CD1c-positive myeloid dendritic cell (primary cell): ENCODE data around the gene RBM14.
"Not testable (repeated sequence)": the region's sequence is repeated elsewhere in the genome, so short reads cannot be mapped to it uniquely, and the experiment has no call there.

ENCODE experiments used
- DNase-seq: peaks from one replicate; pipeline ENCODE4 v3.0.0-alpha.2; 2016; ENCODE audit errors: extremely low spot score

The RBM14 gene, protein sequence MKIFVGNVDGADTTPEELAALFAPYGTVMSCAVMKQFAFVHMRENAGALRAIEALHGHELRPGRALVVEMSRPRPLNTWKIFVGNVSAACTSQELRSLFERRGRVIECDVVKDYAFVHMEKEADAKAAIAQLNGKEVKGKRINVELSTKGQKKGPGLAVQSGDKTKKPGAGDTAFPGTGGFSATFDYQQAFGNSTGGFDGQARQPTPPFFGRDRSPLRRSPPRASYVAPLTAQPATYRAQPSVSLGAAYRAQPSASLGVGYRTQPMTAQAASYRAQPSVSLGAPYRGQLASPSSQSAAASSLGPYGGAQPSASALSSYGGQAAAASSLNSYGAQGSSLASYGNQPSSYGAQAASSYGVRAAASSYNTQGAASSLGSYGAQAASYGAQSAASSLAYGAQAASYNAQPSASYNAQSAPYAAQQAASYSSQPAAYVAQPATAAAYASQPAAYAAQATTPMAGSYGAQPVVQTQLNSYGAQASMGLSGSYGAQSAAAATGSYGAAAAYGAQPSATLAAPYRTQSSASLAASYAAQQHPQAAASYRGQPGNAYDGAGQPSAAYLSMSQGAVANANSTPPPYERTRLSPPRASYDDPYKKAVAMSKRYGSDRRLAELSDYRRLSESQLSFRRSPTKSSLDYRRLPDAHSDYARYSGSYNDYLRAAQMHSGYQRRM

GRCh38 chr11:66616379-66617154, at the start of gene RBM14:
Gene RBM14 (plus strand): TSS chr11:66616630. CDS start chr11:66616721, 91 bp downstream.
- peak; percentile 100 for DNase-seq

DNA sequence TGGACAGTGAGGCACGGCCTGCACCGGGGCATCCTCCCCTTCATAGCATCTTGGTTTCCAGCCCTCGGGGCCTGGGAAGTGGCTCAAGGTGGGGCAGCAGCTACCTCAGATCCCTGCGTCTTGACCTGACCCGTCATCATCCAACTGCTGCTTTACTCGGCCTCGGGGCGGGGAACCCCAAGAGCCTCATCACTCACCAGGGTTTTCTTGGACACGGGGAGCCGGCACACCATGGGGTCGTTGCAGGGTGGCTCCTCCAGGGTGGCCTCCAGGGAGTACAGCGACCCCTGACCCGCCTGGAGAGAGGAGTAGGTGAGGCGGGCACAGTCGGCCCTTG, 48.7 kb upstream of the RBM14 start:
- no peak for DNase-seq

DNA sequence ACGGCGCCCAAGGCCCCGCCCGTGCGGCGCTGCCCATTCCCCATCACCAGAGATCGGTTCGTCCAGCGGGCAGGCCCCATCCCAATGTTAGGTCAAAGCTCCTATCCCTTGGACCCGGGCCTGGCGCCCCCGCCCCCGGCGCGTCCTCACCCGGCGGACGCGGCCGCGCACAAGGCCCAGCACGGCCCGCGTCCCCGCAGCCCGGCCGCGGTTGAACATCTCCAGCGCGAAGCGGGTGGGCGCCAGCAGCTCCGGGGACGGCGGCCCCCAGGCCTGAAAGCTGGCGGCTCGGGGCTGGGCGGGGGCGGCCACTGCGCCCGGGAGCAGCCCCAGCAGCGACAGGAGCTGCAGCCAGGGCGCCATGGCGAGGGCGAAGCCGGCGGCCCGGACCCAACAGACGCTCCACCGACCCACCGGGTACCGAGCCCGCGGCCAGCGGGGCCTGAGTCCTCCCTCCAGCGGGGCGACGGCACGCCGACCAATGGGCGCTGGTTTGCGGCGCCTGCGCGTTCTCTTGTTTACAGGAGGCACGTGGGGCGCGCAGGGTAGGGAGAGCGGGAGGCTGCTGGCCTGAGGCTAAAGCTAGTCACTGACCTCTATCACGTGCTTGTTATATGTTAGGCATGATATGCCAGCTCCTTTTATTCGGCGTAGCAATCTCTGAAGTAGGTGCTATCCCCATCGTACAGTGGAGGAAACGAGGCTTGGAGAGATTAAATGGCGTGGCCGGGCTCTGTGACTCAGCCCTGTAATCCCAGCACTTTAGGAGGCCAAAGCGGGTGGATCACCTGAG, 48.1 kb upstream of the RBM14 start, which contains the start of gene CTSF:
Gene CTSF (minus strand): TSS at position 483 of the 793 bp plus-strand sequence. CDS start 120 bp downstream, at position 363.
- DNase-seq = peak; percentile 83

- DNase-seq = no peak
These were observed 47.4 kb upstream of the RBM14 start for GRCh38 chr11:66569076-66569475.

DNA sequence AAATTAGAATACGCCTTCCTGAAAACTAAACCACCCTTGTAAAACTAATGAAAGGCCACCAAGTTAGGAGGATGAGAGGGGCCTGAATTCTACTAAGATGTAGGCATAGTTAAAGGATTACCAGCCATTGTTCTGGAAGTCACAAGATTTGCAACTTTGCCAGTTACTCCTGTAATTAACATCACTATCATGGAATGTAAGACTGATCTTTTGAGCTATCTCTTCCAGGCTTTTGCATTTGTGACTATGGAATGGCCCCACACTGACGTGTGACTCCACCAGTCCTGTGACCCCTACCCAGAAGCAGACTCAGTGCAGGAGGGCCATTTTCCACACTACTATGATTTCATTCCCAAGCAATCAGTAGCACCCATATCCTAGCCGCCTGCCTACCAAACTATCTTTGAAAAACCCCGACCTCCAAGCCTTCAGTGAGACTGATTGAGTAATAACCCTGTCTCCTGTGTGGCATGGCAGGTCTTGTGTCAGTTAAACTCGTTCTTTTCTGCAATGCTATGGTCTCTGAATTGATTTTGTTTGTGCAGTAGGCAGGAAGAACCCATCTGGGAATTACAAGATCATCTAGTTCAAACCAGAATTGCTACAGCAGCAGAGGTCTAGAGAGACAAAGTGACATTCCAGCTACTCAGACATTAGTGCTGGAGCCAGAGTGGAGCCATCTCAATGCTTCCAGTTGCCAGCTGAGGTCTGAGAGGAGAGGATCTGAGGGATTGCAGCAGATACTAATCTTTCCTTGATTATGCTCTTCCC, 46.2 kb upstream of the RBM14 start:
- DNase-seq = no peak

- DNase-seq = no peak
These were observed 45.6 kb upstream of the RBM14 start for GRCh38 chr11:66570850-66571180.

- peak; percentile 89 for DNase-seq
These were observed 37.3 kb upstream of the RBM14 start for GRCh38 chr11:66579017-66579606.

DNA sequence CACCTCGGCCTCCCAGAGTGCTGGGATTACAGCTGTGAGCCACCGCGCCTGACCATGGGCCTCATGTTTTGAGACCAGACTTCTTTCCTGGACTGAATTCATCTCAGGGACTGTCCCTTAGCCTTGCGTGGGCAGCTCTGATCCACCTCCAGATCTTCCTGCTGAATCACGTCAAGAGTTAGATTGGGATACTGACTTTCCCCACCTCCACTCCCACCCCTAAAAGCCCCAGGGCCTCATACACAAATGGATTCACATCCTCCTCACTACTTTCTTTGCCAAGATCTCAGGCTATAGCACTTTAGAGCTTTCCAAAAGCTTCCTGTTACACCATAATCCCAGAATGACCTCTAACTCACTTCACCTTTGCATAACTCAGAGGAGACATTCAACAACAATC, 35.6 kb upstream of the RBM14 start:
- peak; percentile 28 for DNase-seq

DNA sequence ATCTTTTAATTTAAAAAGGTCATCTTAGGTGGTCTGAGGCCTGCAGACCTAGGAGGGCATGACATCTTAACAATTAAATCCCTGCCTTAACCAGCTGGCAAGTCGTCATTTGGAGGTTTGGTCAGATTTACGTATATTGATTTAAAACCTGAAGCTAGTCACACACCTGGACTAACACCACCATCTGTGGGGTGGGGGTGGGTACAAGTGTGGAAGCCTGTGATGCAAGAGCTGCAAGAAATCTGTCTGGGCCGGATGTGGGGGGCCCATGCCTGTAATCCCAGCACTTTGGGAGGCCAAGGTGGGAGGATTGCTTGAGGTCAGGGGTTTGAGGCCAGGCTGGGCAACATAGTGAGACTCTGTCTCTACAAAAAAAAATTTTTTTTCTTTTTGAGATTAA, 35.2 kb upstream of the RBM14 start:
- DNase-seq = no peak

DNA sequence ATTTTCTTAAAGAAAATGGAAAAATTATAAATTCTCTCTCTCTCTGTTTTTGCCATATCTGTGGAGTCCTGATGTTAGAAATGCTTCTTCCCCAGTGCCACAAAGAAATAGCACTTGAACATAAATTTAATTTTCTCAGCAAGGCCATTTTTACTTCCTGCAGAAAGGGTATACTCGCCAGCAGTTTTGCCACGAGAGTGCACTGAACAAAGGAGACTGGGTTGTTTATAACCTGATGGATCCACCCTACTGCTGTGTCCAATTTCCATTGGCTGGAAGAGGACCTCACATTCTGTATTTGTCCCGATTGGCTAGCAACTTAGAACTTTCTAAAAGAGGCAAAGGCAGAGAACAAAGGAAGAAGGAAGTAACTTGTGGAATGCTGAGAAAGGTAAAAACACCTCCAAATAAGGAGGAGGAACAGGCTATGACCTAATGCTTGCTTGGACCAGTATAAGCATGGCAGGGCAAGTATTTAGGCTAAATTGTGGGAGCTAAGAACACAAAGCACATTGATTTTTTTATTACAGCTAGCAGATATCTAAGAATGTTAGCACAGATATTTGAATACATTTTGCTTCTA, 33.8 kb upstream of the RBM14 start:
- DNase-seq = not testable (repeated sequence)

DNA sequence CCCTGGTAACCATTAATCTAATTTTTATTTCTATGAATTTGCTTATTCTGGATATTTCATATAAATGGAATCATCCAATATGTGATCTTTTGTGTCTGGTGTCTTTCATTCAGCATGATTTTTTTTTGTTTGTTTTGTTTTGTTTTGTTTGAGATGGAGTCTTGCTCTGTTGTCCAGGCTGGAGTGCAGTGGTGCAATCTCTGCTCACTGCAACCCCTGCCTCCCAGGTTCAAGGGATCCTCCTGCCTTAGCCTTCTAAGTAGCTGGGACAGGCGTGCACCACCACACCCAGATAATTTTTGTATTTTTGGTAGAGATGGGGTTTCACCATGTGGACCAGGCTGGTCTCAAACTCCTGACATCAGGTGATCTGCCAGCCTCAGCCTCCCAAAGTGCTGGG, 31.0 kb upstream of the RBM14 start:
- not testable (repeated sequence) for DNase-seq

DNA sequence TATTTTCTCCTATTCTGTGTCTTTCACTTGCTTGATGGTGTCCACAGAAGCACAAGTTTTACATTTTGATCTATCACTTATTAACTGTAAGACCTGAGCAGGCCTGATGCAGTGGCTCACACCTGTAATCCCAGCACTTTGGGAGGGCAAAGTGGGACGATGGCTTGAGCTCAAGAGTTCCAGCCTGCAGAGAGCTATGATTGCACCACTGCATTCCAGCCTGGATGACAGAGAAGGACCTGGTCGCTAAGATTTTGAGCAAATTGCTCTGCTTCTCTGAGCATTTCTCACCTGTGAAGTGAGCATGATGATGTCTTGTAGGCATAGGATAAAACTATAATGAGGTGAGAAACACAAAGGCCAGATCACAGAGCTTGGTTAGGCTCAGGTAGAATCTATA, 30.3 kb upstream of the RBM14 start:
- DNase-seq = no peak

- not testable (repeated sequence) for DNase-seq
These were observed 27.1 kb upstream of the RBM14 start for GRCh38 chr11:66589315-66589714.

DNA sequence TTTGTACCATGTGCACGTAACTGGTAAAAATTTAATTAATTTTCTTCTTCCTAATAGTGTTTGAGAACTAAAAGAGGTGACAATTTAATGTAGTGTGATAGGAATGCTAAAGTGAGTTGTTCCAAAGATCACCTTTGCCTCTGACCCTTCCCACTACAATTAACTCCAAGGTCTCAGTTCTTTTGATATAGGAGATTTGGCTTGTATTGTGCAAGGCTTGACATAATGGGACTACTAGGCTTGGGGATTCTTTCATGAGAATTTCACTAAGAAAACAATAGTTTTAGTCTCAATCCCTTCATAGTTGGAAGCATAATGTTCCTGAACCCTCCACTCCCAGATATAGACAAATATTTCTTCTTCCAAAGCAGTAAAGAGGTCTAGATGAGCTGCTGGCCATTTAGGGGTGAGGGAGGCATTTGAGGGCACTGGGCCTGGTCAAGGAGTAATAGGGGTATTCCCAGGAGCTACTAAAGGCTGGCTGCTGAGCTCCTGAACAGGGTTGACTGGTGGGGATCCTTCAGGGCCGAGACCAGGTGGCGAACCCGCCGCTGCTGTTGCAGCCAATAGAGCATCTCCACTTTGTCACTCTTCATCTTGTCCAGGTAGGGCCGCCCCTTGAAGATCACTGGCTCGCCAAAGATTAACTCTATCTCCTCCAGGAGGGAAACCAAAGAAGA, 26.3 kb upstream of the RBM14 start:
- no peak for DNase-seq

GRCh38 chr11:66591175-66591574, 25.3 kb upstream of the RBM14 start:
- DNase-seq = no peak

GRCh38 chr11:66592457-66593302, 23.8 kb upstream of the RBM14 start, which contains the start of the genes CCDC87 and CCS:
Gene CCDC87 (minus strand): TSS chr11:66593063. CDS start chr11:66593015, 48 bp downstream.
Gene CCS (plus strand): TSS chr11:66593185. CDS start chr11:66593262, 77 bp downstream.
- DNase-seq = peak; percentile 99

- no peak for DNase-seq
These were observed 23.2 kb upstream of the RBM14 start for GRCh38 chr11:66593303-66593635.

GRCh38 chr11:66593650-66594049, 22.8 kb upstream of the RBM14 start:
- DNase-seq = no peak
